HG03108 (cell line): ENCODE measurements around the gene MYH16.
"Not testable (repeated sequence)": the region's sequence is repeated elsewhere in the genome, so short reads cannot be mapped to it uniquely, and the experiment has no call there.

Source experiments
- ATAC-seq: cut with Tn5 transposase; IDR thresholded peaks from one replicate; pipeline ENCODE4 v1.9.1; 2021; ENCODE audit warnings: moderate library complexity; ENCODE audit not compliant: unreplicated experiment

The MYH16 gene

DNA sequence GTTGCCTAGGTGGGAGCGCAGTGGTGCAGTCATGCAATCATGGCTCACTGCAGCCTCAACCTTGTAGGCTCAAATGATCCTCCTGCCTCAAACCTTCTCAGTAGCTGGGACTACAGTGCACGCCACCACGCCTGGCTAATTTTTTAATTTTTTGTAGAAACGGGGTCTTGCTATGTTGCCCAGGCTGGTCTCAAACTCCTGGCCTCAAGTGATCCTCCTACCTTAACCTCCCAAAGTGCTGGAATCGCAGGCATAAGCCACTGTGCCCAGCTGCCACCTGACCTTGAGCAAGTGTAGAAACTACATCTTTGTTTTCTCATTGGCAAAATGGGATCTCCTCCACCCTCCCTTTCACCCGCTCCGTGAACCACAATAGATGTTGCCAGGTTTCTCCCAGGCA is 15.0 kb upstream of the MYH16 start:
- ATAC-seq, result no peak

- no peak for ATAC-seq
Measured at GRCh38 chr7:99258501-99258900, 14.1 kb upstream of the MYH16 start.

DNA sequence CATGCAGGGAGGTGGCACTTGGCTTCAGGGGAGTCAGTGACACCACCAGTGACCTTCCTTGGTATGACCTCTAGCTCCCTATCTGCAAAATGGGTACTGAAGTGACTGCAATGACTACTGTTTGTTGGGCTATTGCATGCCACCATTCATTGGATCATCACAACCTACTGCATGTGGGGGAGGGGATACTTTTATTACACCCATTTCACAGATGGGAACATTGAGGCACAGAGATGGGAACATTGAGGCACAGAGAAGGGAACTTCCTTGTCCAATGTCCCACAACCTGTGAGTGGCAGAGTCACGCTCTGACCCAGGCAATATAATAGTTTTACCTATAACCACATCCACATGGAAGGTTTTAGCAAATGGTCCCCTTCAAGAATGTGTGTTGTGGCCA is 12.2 kb upstream of the MYH16 start:
- no peak for ATAC-seq

- ATAC-seq, result no peak
Measured at GRCh38 chr7:99261646-99262045, 11.0 kb upstream of the MYH16 start.

- ATAC-seq, result no peak
Measured at GRCh38 chr7:99265848-99266480, 6.7 kb upstream of the MYH16 start.

DNA sequence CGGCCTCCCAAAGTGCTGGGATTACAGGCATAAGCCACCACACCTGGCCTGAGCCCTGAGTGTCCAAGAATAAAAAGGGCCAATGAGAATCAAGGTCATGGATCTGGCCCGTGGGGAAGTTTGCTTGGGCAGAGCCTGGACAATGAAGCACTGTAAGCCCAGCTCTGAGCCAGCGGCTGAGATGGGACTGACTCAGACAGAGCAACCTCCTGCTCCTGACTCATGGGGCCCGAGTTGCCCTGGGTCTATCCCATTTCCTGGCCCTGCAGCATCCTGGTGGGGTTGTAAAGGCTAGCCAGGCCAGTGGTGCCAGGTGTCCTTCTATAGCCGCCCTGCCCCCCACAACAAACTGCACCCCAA is 5.2 kb upstream of the MYH16 start:
- ATAC-seq, result no peak

DNA sequence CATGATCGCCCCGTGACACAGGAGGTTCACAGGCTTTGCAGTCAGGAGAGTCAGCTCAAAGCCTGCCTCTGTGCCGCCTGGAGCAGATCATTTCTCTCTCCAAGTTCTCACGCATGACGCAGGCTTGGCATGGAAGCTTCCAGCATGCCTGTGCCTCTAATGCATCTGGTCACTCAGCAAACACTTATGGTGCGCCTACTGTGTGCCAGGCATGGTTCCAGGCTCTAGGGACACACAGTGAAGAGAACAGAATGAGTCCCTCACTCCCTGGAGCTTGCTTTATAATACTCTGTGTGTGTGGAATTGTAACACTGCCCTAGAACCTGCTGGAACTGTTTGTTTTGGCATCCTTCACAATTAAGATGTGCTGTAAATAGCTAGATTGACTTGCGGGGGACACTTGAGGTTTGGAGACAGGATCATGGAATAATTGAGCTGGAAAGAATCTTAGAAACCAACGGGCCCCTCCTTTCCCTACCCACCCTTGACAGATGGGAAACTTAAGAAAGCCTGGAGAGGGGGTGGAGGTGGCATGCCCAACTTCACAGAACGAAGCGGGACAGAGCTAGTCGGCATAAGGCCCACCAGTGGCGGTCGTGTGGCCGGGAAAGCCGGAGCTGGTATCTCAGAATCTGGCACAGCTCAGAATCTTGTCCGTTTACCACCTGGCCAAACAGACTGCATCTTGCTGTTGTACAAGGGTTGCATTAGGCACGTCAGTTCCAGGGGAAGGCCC is 4.6 kb upstream of the MYH16 start:
- no peak for ATAC-seq

DNA sequence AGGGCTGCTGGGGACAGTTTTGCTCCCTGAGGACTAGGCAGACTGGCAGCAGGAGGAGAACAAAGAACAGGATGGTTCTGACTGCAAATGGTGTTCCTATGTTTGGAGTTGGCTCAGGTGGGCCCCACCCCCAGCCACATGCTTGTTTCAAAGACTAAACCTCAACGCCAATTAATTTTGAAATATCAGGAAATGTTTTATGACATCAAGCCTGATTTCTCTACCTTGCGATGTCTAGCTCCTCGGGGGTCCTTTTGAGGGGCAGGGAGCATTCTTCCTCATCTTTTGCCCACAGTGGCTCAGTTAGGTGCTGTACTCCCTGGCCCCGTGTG is 4.1 kb upstream of the MYH16 start:
- ATAC-seq, result no peak

DNA sequence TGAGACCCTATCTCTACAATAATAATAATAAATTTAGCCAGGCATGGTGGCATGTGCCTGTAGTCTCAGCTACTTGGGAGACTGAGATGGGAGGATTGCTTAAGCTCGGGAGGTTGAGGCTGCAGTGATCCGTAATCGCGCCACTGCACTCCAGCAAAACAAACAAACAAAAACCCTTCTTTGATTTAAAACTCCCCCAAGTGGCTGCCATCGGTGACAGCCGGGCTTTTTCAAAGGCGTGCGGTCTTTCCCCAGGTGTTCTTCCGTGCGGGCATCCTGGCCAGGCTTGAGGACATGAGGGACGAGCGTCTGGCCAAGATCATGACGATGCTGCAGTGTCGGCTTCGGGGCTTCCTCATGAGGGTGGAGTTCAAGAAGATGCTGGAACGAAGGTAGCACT is 1.9 kb upstream of the MYH16 start:
- no peak for ATAC-seq

DNA sequence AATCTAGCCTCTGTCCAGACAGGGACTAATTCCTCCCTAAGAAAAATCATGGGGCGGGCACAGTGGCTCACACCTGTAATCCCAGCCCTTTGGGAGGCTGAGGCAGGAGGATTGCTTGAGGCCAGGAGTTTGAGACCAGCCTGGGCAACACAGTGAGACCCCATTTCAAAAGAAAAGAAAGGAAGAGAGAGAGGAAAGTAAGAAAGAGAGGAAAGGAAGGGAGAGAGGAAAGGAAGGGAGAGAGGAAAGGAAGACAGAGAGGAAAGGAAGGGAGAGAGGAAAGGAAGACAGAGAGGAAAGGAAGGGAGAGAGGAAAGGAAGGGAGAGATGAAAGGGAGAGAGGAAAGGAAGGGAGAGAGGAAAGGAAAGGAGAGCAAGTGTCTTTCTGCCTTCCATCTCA is 922 bp downstream of the MYH16 start:
- not testable (repeated sequence) for ATAC-seq

DNA sequence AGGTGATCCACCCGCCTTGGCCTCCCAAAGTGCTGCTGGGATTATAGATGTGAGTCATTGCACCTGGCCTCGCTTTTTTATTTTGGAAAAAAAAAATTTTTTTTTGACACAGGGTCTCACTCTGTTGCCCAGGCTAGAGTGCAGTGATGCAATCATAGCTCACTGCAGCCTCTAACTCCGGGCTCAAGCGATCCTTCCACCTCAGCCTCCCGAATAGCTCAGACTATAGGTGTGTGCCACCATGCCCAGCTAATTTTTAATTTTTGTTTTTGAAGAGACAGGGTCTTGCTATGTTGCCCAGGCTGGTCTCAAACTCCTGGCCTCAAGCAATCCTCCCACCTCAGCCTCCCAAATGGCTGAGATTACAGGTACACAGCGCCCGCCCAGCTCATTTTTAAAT is 2.3 kb downstream of the MYH16 start:
- not testable (repeated sequence) for ATAC-seq

DNA sequence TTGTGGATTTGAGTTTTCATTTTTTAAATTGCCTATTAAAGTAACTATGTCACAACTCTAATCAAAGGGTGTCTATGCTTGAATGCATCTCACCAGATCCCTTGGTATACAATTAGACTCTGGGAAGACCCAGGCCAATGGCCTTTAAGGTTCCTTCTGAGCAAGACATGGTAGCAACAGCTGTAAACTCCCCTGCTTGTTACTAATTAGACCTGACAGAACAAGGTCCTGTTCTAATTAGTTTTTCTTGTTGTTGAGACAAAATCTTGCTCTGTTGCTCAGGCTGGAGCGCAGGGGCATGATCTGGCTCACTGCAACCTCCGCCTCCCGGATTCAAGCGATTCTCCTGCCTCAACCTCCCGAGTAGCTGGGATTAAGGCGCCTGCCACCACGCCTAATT is 2.9 kb downstream of the MYH16 start:
- no peak for ATAC-seq

GRCh38 chr7:99278180-99278579 is 5.5 kb downstream of the MYH16 start:
- ATAC-seq, result no peak

DNA sequence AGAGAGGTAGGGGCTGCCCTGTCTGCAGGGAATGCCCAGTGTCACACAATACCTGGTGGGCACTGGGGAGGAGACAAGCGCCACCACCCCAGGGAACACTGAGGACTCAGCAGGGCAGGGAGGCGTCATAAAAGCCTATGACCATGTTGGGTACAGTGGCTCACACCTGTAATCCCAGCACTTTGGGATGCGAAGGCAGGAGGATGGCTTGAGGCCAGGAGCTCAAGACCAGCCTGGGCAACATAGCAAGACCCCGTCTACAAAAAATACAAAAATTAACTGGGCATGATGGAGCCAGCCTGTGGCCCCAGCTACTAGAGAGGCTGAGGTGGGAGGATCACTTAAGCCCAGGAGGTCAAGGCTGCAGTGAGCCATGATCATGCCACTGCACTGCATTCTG is 11.5 kb downstream of the MYH16 start:
- not testable (repeated sequence) for ATAC-seq

GRCh38 chr7:99287779-99288534 is 15.3 kb downstream of the MYH16 start:
- ATAC-seq, result no peak

DNA sequence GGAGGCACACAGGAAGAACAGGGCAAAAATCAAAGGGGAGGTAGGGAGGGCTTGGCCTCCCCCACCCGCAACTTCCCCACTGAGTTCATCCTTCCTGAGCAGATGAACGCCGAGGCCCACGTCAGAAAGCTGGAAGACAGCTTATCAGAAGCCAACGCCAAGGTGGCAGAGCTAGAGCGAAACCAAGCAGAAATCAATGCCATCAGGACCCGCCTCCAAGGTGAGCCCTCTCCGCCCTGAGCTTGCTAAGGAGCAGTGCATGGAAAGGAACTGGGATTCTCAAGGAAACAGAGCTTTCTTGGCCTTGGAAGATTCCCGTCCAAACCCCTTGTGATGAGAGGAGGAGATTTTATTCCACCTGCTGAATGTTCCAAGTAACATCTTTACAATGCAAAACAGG is 16.5 kb downstream of the MYH16 start:
- no peak for ATAC-seq

DNA sequence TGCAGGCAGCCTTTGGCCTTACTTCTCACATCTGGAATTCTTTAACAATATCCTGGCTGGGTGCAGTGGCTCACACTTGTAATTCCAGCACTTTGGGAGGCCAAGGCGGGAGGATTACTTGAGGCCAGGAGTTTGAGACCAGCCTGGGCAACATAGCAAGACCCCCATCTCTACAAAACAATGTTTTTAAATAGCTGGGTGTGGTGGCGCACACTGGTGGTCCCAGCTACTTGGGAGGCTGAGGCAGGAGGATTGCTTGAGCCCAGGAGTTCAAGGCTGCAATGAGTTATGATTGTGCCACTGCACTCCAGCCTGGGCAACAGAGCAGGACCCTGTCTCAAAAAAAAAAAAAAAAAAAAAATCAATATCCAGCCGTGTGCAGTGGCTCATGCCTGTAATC is 17.5 kb downstream of the MYH16 start:
- not testable (repeated sequence) for ATAC-seq

DNA sequence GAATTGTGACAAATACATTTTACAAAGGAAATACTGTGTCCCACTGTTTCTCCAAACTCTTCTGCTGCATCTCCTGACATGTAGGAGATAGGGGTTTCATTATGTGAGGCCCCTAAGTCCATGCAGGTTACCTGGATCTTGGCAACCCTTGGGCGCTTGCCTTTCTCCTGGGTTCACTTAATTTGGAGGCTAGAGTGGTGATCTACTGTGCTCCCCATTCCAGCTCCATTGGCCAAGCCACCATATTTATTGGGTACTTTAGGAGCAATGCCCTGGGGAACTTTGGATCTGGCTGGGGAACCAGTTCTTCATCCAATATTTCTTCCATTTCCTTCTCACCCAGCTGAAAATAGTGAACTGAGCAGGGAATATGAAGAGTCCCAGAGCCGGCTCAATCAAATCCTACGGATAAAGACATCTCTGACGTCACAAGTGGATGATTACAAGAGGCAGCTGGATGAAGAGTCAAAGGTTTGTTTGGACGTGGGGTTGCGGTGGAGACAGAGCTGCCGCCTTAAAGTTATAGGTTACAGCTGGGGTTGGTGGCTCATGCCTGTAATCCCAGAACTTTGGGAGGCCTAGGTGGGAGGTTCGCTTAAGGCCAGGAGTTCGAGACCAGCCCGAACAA is 18.5 kb downstream of the MYH16 start:
- ATAC-seq, result no peak

GRCh38 chr7:99292127-99292526 is 19.5 kb downstream of the MYH16 start:
- no peak for ATAC-seq

DNA sequence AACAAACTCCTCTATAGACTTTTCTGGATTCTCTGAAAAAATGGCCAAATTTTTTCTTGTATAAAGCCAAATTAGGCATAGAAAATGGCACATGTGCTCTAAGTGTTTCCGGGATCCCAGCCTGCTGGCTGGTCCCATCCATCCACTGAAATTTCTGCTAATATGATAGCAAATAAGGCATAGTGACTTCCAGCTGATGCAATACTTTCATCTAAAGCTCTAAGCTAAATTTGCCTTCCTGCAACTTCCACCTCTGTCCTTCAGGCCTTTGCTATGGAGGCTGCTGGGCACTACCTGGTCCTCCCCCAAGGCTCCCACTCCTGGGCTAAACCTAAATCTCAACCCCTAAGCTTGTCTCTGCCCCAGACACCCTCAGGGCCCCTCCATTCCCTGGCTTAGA is 20.5 kb downstream of the MYH16 start:
- no peak for ATAC-seq

DNA sequence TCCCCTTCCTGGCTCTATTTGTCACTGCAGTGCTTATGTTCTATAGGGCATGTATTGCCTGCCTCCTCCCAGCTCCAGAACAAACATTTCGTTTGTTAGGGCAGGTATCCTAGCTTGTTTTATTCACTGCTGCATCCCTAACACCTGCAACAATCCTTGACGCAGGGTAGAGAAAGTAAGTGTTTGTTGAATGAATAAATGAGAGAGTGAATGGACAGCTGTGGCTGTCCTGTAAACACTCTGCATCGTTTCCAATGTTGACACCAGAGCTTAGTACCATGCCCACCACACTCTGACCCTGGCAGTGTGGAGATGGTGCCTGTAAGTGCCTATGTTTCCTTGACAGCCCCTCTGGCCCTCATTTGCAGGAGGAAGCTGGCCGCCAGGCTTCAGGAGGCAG is 21.0 kb downstream of the MYH16 start:
- ATAC-seq, result no peak

GRCh38 chr7:99296471-99296870 is 23.8 kb downstream of the MYH16 start:
- no peak for ATAC-seq
